ENCODE measurements around the gene SCFD2.

- TF ChIP-seq, protein P1, sequence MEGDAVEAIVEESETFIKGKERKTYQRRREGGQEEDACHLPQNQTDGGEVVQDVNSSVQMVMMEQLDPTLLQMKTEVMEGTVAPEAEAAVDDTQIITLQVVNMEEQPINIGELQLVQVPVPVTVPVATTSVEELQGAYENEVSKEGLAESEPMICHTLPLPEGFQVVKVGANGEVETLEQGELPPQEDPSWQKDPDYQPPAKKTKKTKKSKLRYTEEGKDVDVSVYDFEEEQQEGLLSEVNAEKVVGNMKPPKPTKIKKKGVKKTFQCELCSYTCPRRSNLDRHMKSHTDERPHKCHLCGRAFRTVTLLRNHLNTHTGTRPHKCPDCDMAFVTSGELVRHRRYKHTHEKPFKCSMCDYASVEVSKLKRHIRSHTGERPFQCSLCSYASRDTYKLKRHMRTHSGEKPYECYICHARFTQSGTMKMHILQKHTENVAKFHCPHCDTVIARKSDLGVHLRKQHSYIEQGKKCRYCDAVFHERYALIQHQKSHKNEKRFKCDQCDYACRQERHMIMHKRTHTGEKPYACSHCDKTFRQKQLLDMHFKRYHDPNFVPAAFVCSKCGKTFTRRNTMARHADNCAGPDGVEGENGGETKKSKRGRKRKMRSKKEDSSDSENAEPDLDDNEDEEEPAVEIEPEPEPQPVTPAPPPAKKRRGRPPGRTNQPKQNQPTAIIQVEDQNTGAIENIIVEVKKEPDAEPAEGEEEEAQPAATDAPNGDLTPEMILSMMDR (IDR thresholded peaks at IDR 0.05 in 4 of 5, conservative IDR thresholded peaks at IDR 0.05 in 1 of 5) = no peak
- TF ChIP-seq POLR2A (IDR thresholded peaks at IDR 0.05) = no peak
Measured at GRCh38 chr4:52910115-52910514, 455.7 kb downstream of the SCFD2 start.
